Lower lobe of right lung (tissue), 2 donors: Measurements from ENCODE around the gene C2CD3. TPM values are rescaled to one million over a fixed set of nuclear protein-coding genes. Genes with fewer than 3 reads are reported as not detected.

ENCODE experiments used
- ATAC-seq, 2 donors: fragments of 200-7000 bp; cut with Tn5 transposase; one replicate each; pipeline ENCODE4 v1.9.1; 2020 to 2022; ENCODE audit warnings: mild to moderate bottlenecking in 2 of 2, moderate library complexity in 2 of 2
- DNase-seq: peaks from one replicate; pipeline ENCODE4 v3.0.0-alpha.2; 2020
- H3K27ac ChIP-seq: fragments of 200-600 bp; one replicate; pipeline ENCODE4 v1.8.0; 2022
- H3K27me3 ChIP-seq: fragments of 200-600 bp; one replicate; pipeline ENCODE4 v1.8.0; 2022; ENCODE audit warnings: low read depth
- H3K36me3 ChIP-seq: fragments of 200-600 bp; one replicate; pipeline ENCODE4 v1.8.0; 2022; ENCODE audit warnings: mild to moderate bottlenecking
- H3K4me1 ChIP-seq: fragments of 200-600 bp; one replicate; pipeline ENCODE4 v1.8.0; 2022
- H3K4me3 ChIP-seq: fragments of 200-600 bp; one replicate; pipeline ENCODE4 v1.8.0; 2022; ENCODE audit warnings: mild to moderate bottlenecking
- H3K9me3 ChIP-seq: fragments of 200-600 bp; one replicate; pipeline ENCODE4 v1.8.0; 2022
- CTCF ChIP-seq: fragments of 200-600 bp; IDR thresholded peaks from one replicate; pipeline ENCODE4 v1.8.0; 2022; ENCODE audit warnings: antibody characterized with exemption, mild to moderate bottlenecking
- intact Hi-C: fragments of 100-400 bp; cut with DNase I; formaldehyde crosslinking; loops from one replicate; pipeline ENCODE4 v1.11.0; 2022
- total RNA-seq: library from RNA; stranded (reverse); fragmentation: NEBNext Ultra II Directional; extraction: Animal tissue kit (Norgen Biotek cat#: 25700); gene quantifications from one replicate; pipeline ENCODE4 v1.2.1, GENCODE V29; 2021
- donor health status: DM: no; HTN: yes; CAD: no; lungs with severe emphysema.

C2CD3 gene
- total RNA-seq, 1 donor from 2014 or later: 31.0 TPM

GRCh38 chr11:74001822-74002286 is 168.9 kb downstream of the C2CD3 start:
- no peaks in the 10 kb centered on the region for H3K27me3 ChIP-seq
- H3K9me3 ChIP-seq: no peaks in the 10 kb centered on the region
- no peak for TF ChIP-seq CTCF
- DNase-seq: no peak
- no peaks in the 10 kb centered on the region for H3K4me1 ChIP-seq
- ATAC-seq: no peak
- H3K36me3 ChIP-seq: peaks cover 28% of the 10 kb centered on the region
- intact Hi-C loops: no loop called here
- H3K27ac ChIP-seq: no peak overlapping the region
- no peak overlapping the region for H3K4me3 ChIP-seq

GRCh38 chr11:74000307-74001133 is 170.3 kb downstream of the C2CD3 start:
- Histone ChIP-seq H3K36me3 (peaks cover 28% of the 10 kb centered on the region), H3K9me3 (no peaks in the 10 kb centered on the region), H3K4me3 (no peak overlapping the region), H3K27me3 (no peaks in the 10 kb centered on the region), H3K4me1 (peaks cover 8% of the 10 kb centered on the region), H3K27ac (no peak overlapping the region)
- no peak for ATAC-seq
- intact Hi-C loops: no loop called here
- no peak for TF ChIP-seq CTCF
- DNase-seq: no peak

GRCh38 chr11:73999581-74000306 is 171.1 kb downstream of the C2CD3 start:
- no peaks in the 10 kb centered on the region for H3K9me3 ChIP-seq
- DNase-seq (no peak), ATAC-seq (no peak)
- no peaks in the 10 kb centered on the region for H3K27me3 ChIP-seq
- peaks cover 15% of the 10 kb centered on the region for H3K4me1 ChIP-seq
- intact Hi-C loops: no loop called here
- no peak overlapping the region for H3K4me3 ChIP-seq
- H3K27ac ChIP-seq: no peak overlapping the region
- peaks cover 28% of the 10 kb centered on the region for H3K36me3 ChIP-seq
- no peak for TF ChIP-seq CTCF

- Histone ChIP-seq H3K4me1 (peaks cover 15% of the 10 kb centered on the region), H3K27me3 (no peaks in the 10 kb centered on the region), H3K9me3 (no peaks in the 10 kb centered on the region), H3K36me3 (peaks cover 27% of the 10 kb centered on the region), H3K27ac (no peak overlapping the region), H3K4me3 (no peak overlapping the region)
- DNase-seq (no peak), ATAC-seq (no peak)
- intact Hi-C loops: no loop called here
- no peak for TF ChIP-seq CTCF
Measured at GRCh38 chr11:73998846-73999575, 171.8 kb downstream of the C2CD3 start.

- TF ChIP-seq CTCF: no peak
- DNase-seq: no peak
- Histone ChIP-seq H3K27ac (no peak overlapping the region), H3K4me3 (no peak overlapping the region), H3K4me1 (peaks cover 15% of the 10 kb centered on the region), H3K27me3 (no peaks in the 10 kb centered on the region), H3K36me3 (peaks cover 10% of the 10 kb centered on the region), H3K9me3 (no peaks in the 10 kb centered on the region)
- ATAC-seq: no peak
- intact Hi-C loops: no loop called here
Measured at GRCh38 chr11:73997120-73997770, 173.6 kb downstream of the C2CD3 start.
